ENCODE measurements around the gene KBTBD13.
"Not testable (repeated sequence)": the region's sequence is repeated elsewhere in the genome, so short reads cannot be mapped to it uniquely, and the experiment has no call there.

The KBTBD13 gene

DNA sequence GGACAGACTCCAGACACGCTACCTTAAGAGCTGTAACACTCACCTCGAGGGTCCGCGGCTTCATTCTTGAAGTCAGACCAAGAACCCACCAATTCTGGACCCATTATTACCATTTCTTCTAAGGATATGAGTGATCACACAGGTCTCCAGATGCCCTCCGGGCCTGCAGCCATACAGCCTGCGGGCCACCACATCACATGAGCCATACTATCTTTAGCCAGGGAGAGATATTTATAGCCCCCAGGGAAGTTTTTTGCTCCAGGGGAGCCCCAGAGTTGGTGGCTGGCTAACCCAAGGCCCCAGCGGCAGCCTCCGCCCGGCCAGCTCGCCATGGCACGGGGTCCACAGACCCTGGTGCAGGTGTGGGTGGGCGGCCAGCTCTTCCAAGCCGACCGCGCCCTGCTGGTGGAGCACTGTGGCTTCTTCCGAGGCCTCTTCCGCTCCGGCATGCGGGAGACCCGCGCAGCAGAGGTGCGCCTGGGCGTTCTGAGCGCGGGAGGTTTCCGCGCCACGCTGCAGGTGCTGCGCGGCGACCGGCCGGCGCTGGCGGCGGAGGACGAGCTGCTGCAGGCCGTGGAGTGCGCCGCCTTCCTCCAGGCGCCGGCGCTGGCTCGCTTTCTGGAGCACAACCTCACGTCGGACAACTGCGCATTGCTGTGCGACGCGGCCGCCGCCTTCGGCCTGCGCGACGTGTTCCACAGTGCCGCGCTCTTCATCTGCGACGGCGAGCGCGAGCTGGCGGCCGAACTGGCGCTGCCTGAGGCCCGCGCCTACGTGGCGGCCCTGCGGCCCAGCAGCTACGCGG, at the start of gene KBTBD13:
TSS of gene KBTBD13 (plus strand) at position 261 of the 805 bp plus-strand sequence. CDS start at position 331, 70 bp downstream.
- no peak for DNase-seq (ENCODE audit: low spot score)

DNA sequence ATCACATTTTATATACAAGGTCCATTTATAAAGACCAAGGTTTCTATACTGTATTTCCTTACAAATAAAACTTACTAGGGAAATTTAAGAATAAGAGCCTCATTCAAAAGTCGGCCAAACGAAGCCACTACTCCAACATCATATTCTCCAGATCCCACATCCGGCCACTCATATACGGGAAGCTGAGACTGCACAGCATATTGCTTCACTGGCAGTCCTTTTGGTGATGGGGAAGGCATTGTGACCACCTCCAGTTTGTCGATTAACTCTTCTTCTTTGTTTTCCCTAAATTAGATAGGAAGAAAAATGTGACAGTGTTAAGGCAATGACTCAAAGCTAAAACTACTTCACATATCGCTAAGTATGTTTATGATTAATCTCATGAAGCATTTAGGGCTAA, 49.8 kb upstream of the KBTBD13 start:
- no peak for DNase-seq (ENCODE audit: low spot score)

GRCh38 chr15:65027593-65027992, 49.0 kb upstream of the KBTBD13 start:
- DNase-seq (ENCODE audit: low spot score): no peak

GRCh38 chr15:65028338-65028737, 48.2 kb upstream of the KBTBD13 start:
- DNase-seq (ENCODE audit: low spot score): no peak

- peak; percentile 90 for DNase-seq (ENCODE audit: low spot score)
Observed at GRCh38 chr15:65028921-65029735, 47.4 kb upstream of the KBTBD13 start, which contains the start of gene MTFMT. TSS of gene MTFMT (minus strand) at chr15:65029639. CDS start at chr15:65029613, 26 bp downstream.

DNA sequence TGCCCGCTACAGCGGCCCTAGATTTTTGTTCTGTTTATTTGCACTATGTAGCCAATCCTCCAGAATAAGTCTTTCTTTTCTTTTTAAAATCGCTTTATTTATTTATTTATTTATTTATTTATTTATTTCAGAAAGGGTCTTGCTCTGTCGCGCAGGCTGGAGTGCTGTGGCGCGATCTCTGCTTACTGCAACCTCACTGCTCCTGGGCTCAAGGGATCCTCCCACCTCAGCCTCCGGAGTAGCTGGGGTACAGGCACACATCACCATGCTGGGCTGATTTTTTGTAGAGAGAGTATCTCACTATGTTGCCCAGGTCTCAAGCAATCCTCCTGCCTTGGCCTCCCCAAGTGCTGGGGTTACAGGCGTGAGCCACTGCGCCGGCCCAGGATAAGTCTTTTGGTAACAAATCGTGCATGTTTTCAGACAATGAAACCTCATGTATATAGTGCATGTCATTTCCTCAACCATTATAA, 46.8 kb upstream of the KBTBD13 start:
- no peak for DNase-seq (ENCODE audit: low spot score)

GRCh38 chr15:65032801-65033537, 43.6 kb upstream of the KBTBD13 start:
- peak; percentile 22 for DNase-seq (ENCODE audit: low spot score)

DNA sequence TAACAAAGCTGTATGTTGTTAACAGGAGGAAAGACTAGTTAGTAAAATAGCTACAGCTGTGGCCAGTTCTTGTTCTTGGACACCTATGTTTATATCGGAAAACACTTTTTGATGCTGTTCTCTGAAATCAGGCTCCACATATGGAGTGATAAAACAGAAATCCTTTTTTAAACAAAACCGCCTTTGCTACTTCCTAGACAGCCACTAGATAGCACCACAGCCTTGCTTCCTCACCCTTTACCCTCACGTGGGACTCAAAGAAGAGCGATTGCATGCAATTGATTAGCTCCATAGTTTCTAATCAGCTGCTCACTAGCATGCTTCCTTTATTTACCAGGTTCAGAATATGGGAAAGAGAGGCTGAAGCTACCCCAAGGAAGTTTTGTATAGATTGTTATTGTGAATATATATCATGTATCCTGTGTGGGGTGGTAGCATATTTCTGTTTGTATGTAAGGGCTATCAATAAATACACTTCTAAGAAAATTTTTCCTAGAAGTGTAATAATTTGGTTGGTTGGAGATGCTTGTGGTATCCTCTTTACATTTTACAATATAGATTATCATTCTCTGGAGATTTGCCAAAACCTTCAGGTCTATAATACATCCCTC, 42.8 kb upstream of the KBTBD13 start:
- DNase-seq (ENCODE audit: low spot score): peak; percentile 30

DNA sequence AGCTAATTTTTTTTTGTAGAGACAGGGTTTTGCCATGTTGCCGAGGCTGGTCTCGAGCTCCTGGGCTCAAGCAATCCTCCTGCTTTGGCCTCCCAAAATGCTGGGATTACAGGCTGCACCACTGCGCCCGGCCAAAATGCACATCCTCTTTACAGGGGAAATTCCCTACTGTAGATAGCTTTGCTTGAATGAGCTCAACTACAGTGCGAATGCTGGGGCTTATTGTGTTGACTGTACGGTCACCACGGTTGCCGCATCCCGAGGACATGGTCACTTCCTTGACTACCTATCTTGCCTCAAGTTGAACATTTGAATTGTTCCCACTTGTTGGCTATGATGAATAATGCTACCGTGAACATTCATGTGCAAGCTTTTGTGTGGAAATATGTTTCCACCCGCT, 41.8 kb upstream of the KBTBD13 start:
- no peak for DNase-seq (ENCODE audit: low spot score)

GRCh38 chr15:65037309-65037708, 39.2 kb upstream of the KBTBD13 start:
- DNase-seq (ENCODE audit: low spot score): no peak

- no peak for DNase-seq (ENCODE audit: low spot score)
Observed at GRCh38 chr15:65038428-65038827, 38.1 kb upstream of the KBTBD13 start.

DNA sequence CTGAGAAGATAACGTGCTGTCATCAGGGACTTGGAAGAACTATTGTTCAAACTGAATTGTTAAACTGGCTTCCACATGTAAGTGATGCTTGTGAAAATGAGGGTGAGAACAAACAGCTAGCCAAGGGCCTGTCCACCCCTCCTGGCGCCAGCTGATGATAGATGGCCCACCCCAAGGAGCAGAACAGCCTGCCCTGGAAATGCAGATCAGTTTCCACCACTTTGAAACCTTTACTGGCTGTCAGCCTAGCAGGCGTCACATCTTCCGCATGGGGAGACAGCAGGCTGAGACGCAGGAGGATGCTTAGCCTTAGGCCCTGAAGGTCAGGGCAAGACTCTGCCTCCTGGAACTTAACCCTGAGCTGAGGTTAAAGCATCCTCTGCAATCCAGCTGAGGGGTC, 37.7 kb upstream of the KBTBD13 start:
- DNase-seq (ENCODE audit: low spot score): no peak

DNA sequence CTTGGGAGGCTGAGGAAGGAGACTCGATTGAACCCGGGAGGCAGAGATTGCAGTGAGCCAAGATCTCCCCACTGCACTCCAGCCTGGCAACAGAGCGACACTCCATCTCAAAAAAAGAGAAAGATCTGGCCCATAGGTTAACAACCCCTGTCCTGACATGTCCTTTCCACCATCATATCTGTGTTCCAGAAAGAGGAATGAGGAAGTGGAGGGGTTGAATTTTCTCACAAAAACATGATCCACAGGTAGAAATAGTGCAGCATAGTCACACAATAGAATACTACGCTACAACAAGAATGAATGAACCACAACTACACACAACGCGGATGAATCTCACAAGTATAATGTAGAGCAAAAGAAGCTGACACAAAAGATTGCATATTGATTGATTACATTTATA, 36.1 kb upstream of the KBTBD13 start:
- DNase-seq (ENCODE audit: low spot score): no peak

DNA sequence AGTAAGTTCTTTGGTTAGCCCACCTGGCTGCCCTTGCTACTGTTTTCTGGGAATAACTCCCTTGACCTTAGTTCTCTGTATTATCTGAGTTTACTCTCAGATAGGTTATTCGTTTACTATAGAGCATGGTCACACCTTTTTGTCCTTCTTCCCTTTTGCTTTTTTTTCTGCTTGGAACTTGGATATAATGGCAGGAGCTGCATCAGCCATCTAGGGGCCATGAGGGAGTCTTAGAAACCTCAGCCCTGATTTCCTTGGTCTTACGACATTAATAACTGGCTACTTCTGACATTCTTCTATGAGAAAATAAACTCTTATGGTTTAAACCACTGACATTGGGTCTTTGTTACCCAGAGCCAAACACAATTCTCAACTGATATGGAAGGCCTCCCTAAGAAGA, 34.8 kb upstream of the KBTBD13 start:
- DNase-seq (ENCODE audit: low spot score): no peak

- no peak for DNase-seq (ENCODE audit: low spot score)
Observed at GRCh38 chr15:65042776-65043327, 33.7 kb upstream of the KBTBD13 start.

- DNase-seq (ENCODE audit: low spot score): not testable (repeated sequence)
Observed at GRCh38 chr15:65044218-65044617, 32.3 kb upstream of the KBTBD13 start.

GRCh38 chr15:65044724-65045481, 31.6 kb upstream of the KBTBD13 start, which contains the start of gene SLC51B:
TSS of gene SLC51B (plus strand) at chr15:65045387. CDS start at chr15:65050005, 4,618 bp downstream.
- DNase-seq (ENCODE audit: low spot score): no peak

DNA sequence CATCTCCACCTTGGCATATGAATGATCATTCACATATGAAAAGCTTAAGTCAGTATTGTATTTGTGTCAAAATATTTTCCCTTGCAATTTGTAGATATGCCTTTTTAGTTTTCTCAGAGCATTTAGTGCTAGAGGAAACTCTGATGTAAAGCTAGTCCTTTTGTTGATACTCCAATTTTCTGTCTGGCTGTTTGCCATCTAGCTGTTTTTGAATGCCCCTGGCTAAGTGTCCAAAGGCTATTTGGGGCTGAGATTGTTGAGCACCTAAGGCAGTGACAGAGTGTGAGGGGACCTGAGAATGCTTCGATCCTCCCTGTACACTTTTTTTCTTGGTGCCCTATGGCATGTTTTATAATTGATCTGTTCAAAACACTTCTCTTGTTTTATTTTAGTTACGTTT, 28.3 kb upstream of the KBTBD13 start:
- no peak for DNase-seq (ENCODE audit: low spot score)

- peak; percentile 85 for DNase-seq (ENCODE audit: low spot score)
Observed at GRCh38 chr15:65049418-65049840, 27.1 kb upstream of the KBTBD13 start.

- DNase-seq (ENCODE audit: low spot score): no peak
Observed at GRCh38 chr15:65050270-65050669, 26.3 kb upstream of the KBTBD13 start.

DNA sequence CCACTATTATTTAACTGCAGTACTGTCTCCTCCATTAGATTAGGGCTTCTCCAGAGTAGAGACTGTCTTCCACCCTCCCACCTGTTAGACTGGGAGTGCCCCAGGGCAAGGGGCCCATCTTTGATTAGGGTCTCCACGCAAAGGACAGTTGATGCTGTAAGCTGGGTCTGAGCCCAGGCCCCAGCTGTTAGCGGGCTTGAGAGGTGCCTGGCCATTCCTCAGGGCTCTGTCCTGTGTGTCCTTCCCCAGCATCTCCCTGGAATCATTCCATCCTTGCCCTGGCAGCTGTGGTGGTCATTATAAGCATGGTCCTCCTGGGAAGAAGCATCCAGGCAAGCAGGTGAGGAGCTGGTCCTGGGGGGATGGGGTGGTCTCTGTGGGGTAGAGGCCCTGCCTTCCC, 25.3 kb upstream of the KBTBD13 start:
- DNase-seq (ENCODE audit: low spot score): no peak
